Right lobe of liver (tissue), 6 donors: ENCODE measurements around the gene DOCK6. TPM values are rescaled to one million over a fixed set of nuclear protein-coding genes. Genes with fewer than 3 reads are reported as not detected.
A peak's percentile ranks its signal among the peaks of the same experiment; 100 is the strongest.

Experiments used
- ATAC-seq, 4 donors: fragments of 200-7000 bp; cut with Tn5 transposase; one replicate each; pipeline ENCODE4 v1.9.1; 2020; ENCODE audit warnings: mild to moderate bottlenecking in 4 of 4, moderate library complexity in 4 of 4
- DNase-seq, 3 donors: peaks; one replicate each; pipeline ENCODE4 v3.0.0-alpha.2; 2020
- H3K27ac ChIP-seq, 3 donors: fragments of 200-600 bp; one replicate each; pipeline ENCODE4 v1.8.0; 2022
- H3K27me3 ChIP-seq, 2 donors: fragments of 200-600 bp; one replicate each; pipeline ENCODE4 v1.8.0; 2022
- H3K36me3 ChIP-seq, 4 donors: fragments of 200-600 bp; sonication (generic) in 1 of 4; one replicate each; pipeline versions ENCODE4 v1.5.1 to v1.8.0; 2017 to 2022; ENCODE audit warnings: control low read depth in 1 of 4
- H3K4me1 ChIP-seq, 4 donors: fragments of 200-600 bp; sonication (generic) in 1 of 4; one replicate each; pipeline versions ENCODE4 v1.5.1 to v1.8.0; 2017 to 2022; ENCODE audit warnings: control low read depth in 1 of 4
- H3K4me3 ChIP-seq, 3 donors: fragments of 200-600 bp; one replicate each; pipeline ENCODE4 v1.8.0; 2022
- H3K9me3 ChIP-seq, 4 donors: fragments of 200-600 bp; sonication (generic) in 1 of 4; one replicate each; pipeline versions ENCODE4 v1.5.1 to v1.8.0; 2017 to 2022; ENCODE audit warnings: control low read depth in 1 of 4
- POLR2A ChIP-seq: fragments of 450-650 bp; IDR thresholded peaks from one replicate; pipeline ENCODE4 v1.6.1; 2017; ENCODE audit warnings: antibody characterized with exemption, mild to moderate bottlenecking
- WGBS: methylation state at CpG from one replicate; pipeline ENCODE4 v1.1.6; 2018; ENCODE audit warnings: low coverage, low lambda C conversion rate; ENCODE audit not compliant: insufficient coverage; ENCODE audit errors: missing lambda C conversion rate; 5-methylcytosine and 5-hydroxymethylcytosine counted together
- intact Hi-C, 2 donors: fragments of 100-400 bp; cut with DNase I; formaldehyde crosslinking; loops; one replicate each; pipeline versions ENCODE4 v1.11.2 to v1.14.1; 2022
- total RNA-seq, 6 experiments: library from RNA; depleted of rRNA in 2 of 6; stranded (reverse); fragments of >200 nt in 2 of 6; fragmentation: NEBNext Ultra II Directional in 3 of 6; extraction: Animal tissue kit (Norgen Biotek cat#: 25700) in 3 of 6; gene quantifications; one replicate each; pipeline versions ENCODE4 v1.1.0 to v1.2.4, GENCODE V29; 2016 to 2023
- TF ChIP-seq, protein P1 (sequence below), 4 donors: fragments of 200-600 bp in 3 of 4; fragments of 450-650 bp in 1 of 4; IDR thresholded peaks; one replicate each; pipeline versions ENCODE4 v1.5.1 to v1.8.0; 2016 to 2022; ENCODE audit warnings: antibody characterized with exemption in 4 of 4, mild to moderate bottlenecking in 2 of 4
- donor health status: DM: no; HTN: yes; CAD: no.
- donor health status: DM: no; HTN: no; CAD: no.
- donor health status: DM: no; HTN: no; CAD: no.
- donor health status: DM: no; HTN: yes; CAD: no.
- donor health status: DM: no; HTN: yes; CAD: no.

DOCK6 gene
- total RNA-seq, 6 experiments from 2014 or later: 19.9 to 45.9 (median 30.4) TPM

DNA sequence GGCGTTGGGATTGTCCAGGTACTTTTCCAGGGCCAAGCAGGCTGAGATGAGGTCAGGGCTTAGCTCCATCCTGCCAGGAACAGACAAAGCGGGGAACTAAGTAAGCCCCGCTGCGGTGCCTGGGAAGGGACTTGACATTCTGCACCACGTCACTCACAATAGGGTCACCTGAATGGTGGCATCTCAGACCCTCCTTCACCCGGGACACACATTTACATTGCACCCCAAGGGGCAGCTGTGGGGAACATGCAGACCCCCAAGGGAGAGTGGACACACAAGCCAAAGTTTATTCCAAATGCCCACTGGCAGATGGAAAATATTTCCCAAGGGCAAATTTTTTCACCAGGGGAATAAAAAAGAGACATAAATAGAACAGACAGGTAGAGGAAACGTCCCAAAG lies 86.4 kb downstream of the DOCK6 start:
- ATAC-seq (no peak), DNase-seq (no peak)
- TF ChIP-seq, protein P1, sequence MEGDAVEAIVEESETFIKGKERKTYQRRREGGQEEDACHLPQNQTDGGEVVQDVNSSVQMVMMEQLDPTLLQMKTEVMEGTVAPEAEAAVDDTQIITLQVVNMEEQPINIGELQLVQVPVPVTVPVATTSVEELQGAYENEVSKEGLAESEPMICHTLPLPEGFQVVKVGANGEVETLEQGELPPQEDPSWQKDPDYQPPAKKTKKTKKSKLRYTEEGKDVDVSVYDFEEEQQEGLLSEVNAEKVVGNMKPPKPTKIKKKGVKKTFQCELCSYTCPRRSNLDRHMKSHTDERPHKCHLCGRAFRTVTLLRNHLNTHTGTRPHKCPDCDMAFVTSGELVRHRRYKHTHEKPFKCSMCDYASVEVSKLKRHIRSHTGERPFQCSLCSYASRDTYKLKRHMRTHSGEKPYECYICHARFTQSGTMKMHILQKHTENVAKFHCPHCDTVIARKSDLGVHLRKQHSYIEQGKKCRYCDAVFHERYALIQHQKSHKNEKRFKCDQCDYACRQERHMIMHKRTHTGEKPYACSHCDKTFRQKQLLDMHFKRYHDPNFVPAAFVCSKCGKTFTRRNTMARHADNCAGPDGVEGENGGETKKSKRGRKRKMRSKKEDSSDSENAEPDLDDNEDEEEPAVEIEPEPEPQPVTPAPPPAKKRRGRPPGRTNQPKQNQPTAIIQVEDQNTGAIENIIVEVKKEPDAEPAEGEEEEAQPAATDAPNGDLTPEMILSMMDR (IDR thresholded peaks at IDR 0.05): no peak
- no peak for TF ChIP-seq POLR2A
- Histone ChIP-seq H3K9me3 (no peaks in the 10 kb centered on the region), H3K4me1 (peaks cover 0 to 21% (median 9%) of the 10 kb centered on the region in 4 donors), H3K27ac (no peak overlapping the region), H3K36me3 (peaks cover 0 to 37% (median 17%) of the 10 kb centered on the region in 4 donors), H3K27me3 (no peaks in the 10 kb centered on the region), H3K4me3 (no peak overlapping the region)
- WGBS: 82% methylated on average over 4 of the region's 7 CpGs
- intact Hi-C loops: no loop called here

DNA sequence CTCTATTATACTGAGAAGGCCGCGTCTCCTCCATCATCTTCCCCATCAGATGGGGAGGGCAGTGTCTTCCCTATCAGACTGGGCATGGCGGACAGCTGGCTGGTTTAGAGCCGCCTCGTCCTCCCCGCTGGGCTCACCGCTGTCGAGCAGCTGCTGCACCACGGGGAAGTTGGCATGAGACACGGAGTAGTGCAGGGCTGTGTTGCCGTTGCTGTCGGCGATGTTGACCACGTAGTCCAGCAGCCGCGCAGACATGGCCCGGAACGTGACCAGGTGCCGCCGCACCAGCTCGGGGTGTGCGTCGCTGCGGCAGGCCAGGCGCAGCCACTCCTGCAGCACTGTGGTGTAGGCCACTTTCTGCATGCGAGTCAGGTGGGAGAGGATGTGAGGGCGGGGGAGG lies 88.0 kb downstream of the DOCK6 start:
- whole genome bisulfite sequencing: 94% methylated on average over 9 of the region's 27 CpGs

DNA sequence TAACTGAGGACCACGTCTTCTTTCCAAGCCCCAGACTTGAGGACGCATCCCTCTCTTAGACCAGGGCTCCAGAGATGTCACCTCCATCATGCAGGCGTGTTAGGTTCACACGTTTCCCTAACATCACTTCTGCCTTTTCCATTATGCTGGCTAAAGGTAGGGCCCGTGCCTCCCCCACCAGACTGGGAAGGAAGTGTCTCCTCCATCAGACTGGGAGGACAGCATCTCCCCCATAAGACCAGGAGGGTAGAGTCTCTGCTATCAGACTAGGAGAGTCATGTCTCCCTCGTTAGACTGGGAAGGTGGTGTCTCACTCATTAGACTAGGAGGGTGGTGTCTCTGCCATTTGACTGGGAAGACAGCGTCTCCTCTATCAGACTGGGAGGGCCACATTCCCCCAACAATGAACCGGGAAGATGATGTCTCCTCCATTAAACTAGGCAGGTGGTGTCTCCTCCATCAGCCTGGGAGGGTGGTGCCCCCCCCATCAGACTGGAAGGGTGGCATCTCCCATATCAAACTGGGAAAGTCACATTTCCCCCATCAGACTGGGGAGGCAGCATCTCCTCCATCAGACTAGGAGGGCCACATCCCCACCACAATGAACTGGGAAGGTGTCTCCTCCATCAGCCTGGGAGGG lies 88.7 kb downstream of the DOCK6 start:
- DNase-seq (no peak), ATAC-seq (no peak)
- intact Hi-C loops: no loop called here
- Histone ChIP-seq H3K27ac (no peak overlapping the region), H3K4me3 (no peak overlapping the region), H3K27me3 (no peaks in the 10 kb centered on the region), H3K4me1 (peaks cover 0 to 25% (median 6%) of the 10 kb centered on the region in 4 donors), H3K9me3 (no peaks in the 10 kb centered on the region), H3K36me3 (peaks cover 0 to 57% (median 23%) of the 10 kb centered on the region in 4 donors)
- TF ChIP-seq POLR2A: no peak
- TF ChIP-seq, protein P1 (IDR thresholded peaks at IDR 0.05): no peak
- WGBS: 87% methylated on average over 4 of the region's 8 CpGs

More for the DNA sequence above, 88.0 kb downstream of the DOCK6 start:
- TF ChIP-seq POLR2A: no peak
- TF ChIP-seq, protein P1 (IDR thresholded peaks at IDR 0.05): no peak
- intact Hi-C loops: no loop called here
- DNase-seq: no peak
- no peak for ATAC-seq
- Histone ChIP-seq H3K27me3 (no peaks in the 10 kb centered on the region), H3K9me3 (no peaks in the 10 kb centered on the region), H3K4me1 (peaks cover 0 to 28% (median 7%) of the 10 kb centered on the region in 4 donors), H3K4me3 (no peak overlapping the region), H3K27ac (no peak overlapping the region), H3K36me3 (peaks cover 0 to 50% (median 24%) of the 10 kb centered on the region in 4 donors)

DNA sequence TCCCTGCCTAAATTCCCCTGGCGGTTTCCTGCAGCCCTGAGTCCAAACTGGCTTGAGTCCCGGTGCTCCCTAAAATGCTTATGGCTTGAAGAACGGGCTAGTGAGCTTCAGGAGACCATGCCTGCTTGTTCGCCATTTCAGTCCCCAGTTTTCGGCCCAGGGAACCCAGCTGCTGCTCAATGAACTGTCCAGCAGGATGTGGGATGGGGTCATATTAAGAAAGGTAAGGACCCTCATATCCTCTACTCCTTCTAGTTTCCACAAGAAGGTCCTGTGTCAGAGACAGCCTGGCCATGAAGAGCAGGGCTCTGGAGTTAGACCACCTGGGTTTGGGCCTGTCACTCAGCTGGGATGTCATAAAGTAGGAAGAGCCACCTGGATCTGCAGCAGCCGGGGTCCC lies 89.7 kb downstream of the DOCK6 start:
- 39% methylated on average over 2 of the region's 6 CpGs for WGBS

More for the DNA sequence above, 89.7 kb downstream of the DOCK6 start:
- TF ChIP-seq, protein P1 (IDR thresholded peaks at IDR 0.05): no peak
- TF ChIP-seq POLR2A: no peak
- no peak for ATAC-seq
- no peak overlapping the region for H3K4me3 ChIP-seq
- no peaks in the 10 kb centered on the region for H3K27me3 ChIP-seq
- DNase-seq: no peak
- peaks cover 0 to 25% (median 6%) of the 10 kb centered on the region in 4 donors for H3K4me1 ChIP-seq
- H3K36me3 ChIP-seq: peaks cover 0 to 63% (median 24%) of the 10 kb centered on the region in 4 donors
- no peaks in the 10 kb centered on the region for H3K9me3 ChIP-seq
- H3K27ac ChIP-seq: peak overlapping the region in 1 of 3 donors; percentile 65
- intact Hi-C loops: no loop called here
